GM19043 (cell line): ENCODE measurements around the gene ADGRG3.

Experiments
- ATAC-seq: cut with Tn5 transposase; IDR thresholded peaks from one replicate; pipeline ENCODE4 v1.9.1; 2021; ENCODE audit warnings: low read depth; ENCODE audit not compliant: unreplicated experiment

The ADGRG3 gene

GRCh38 chr16:57694725-57695679 is 26.9 kb downstream of the ADGRG3 start, which contains the start of gene DRC7:
Gene DRC7 (plus strand): TSS chr16:57694806. CDS start chr16:57697950, 3,144 bp downstream.
- ATAC-seq: no peak

- no peak for ATAC-seq
Measured at GRCh38 chr16:57695680-57696069, 27.6 kb downstream of the ADGRG3 start.

GRCh38 chr16:57696240-57696639 is 28.1 kb downstream of the ADGRG3 start:
- no peak for ATAC-seq

- no peak for ATAC-seq
Measured at GRCh38 chr16:57697896-57698537, 29.9 kb downstream of the ADGRG3 start.

- ATAC-seq: no peak
Measured at GRCh38 chr16:57698812-57699405, 30.8 kb downstream of the ADGRG3 start.

GRCh38 chr16:57699481-57699880 is 31.4 kb downstream of the ADGRG3 start:
- no peak for ATAC-seq

GRCh38 chr16:57699899-57700298 is 31.8 kb downstream of the ADGRG3 start:
- ATAC-seq: no peak

GRCh38 chr16:57700781-57701551 is 32.9 kb downstream of the ADGRG3 start:
- ATAC-seq: no peak

GRCh38 chr16:57701759-57702371 is 33.8 kb downstream of the ADGRG3 start:
- ATAC-seq: no peak

- ATAC-seq: no peak
Measured at GRCh38 chr16:57703416-57704010, 35.4 kb downstream of the ADGRG3 start.

GRCh38 chr16:57704011-57704904 is 36.2 kb downstream of the ADGRG3 start:
- ATAC-seq: no peak

GRCh38 chr16:57704905-57705852 is 37.1 kb downstream of the ADGRG3 start:
- ATAC-seq: no peak

- ATAC-seq: no peak
Measured at GRCh38 chr16:57706717-57707116, 38.6 kb downstream of the ADGRG3 start.

- ATAC-seq: no peak
Measured at GRCh38 chr16:57707331-57707730, 39.2 kb downstream of the ADGRG3 start.

GRCh38 chr16:57708168-57708567 is 40.1 kb downstream of the ADGRG3 start:
- no peak for ATAC-seq

- no peak for ATAC-seq
Measured at GRCh38 chr16:57709663-57710062, 41.6 kb downstream of the ADGRG3 start.

GRCh38 chr16:57711346-57711745 is 43.2 kb downstream of the ADGRG3 start:
- ATAC-seq: no peak

- ATAC-seq: no peak
Measured at GRCh38 chr16:57711993-57712392, 43.9 kb downstream of the ADGRG3 start.
